ENCODE measurements around the gene MRPL17.

MRPL17 gene

DNA sequence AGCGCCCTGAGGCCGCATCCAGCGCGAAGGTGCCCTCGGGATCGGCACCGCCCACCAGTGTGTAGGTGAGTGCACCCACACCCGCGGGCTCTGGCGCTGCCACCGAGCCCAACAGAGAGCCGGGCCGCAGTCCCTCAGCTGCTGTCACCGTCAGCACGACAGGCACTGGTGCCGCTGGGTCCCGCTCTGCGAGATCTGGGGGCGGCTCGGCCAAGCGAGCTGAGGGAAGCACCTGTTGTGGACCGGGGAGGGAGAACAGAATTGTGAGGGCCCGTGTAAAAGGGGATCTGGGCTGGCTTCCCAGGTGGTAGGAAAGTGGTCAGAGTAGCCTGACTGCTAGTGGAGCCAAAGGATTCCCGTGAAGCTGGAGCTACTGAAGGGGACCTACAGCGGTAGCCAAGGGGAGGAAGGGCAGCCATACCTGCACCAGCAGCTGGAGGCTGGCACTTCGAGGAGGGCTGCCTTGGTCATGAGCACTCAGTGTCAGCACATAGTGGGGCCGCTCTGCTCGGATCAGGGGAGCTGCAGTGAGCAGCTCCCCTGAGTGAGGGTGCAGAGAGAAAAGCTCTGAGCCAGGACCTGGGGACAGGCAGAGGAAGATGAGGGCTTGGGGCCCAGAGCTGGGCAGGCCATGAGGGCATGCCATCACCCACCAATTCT lies 52.4 kb downstream of the MRPL17 start:
- DNase-seq: no peak

Measured in left hindlimb (tissue), 1 donor.